Panc1 (cell line): ENCODE results near the gene LRRC56. TPM values are rescaled to one million over a fixed set of nuclear protein-coding genes. Genes with fewer than 3 reads are reported as not detected.

Source experiments
- ATAC-seq: fragments of 200-7000 bp; cut with Tn5 transposase; 2 replicates; pipeline ENCODE4 v1.9.1; 2020; ENCODE audit warnings: mild to moderate bottlenecking, moderate library complexity
- BruUV-seq: library from RNA; stranded (reverse); fragments of 400-500 nt; replicated peaks from 2 replicates; lab custom pipeline; 2021; lab: Mats Ljungman, UMichigan
- CTCF ChIA-PET: fragments of 300-600 bp; sonication (Branson Sonifier 250); formaldehyde crosslinking; loops from one replicate; lab custom pipeline; 2022; ENCODE audit warnings: antibody characterized with exemption; lab: Charles Lee
- POLR2A ChIA-PET: fragments of 300-600 bp; sonication (Branson Sonifier 250); formaldehyde crosslinking; loops from one replicate; lab custom pipeline; 2022; ENCODE audit warnings: antibody characterized with exemption; lab: Charles Lee
- DNase-seq: peaks from one replicate; pipeline ENCODE4 v3.0.0-alpha.2; 2010; ENCODE audit warnings: low read depth, low spot score
- H3K27ac ChIP-seq: 2 replicates; pipeline ENCODE4 v1.5.1; 2011; ENCODE audit warnings: mild to moderate bottlenecking, low read length, inconsistent platforms
- H3K27me3 ChIP-seq: fragments of 200-500 bp; sonication (Bioruptor generic); 2 replicates; pipeline ENCODE4 v1.6.0; 2014; ENCODE audit warnings: low read length, inconsistent platforms; ENCODE audit not compliant: control insufficient read depth, insufficient read depth
- H3K36me3 ChIP-seq: fragments of 200-500 bp; sonication (Bioruptor generic); 2 replicates; pipeline ENCODE4 v1.5.1; 2014; ENCODE audit warnings: inconsistent platforms, mild to moderate bottlenecking, low read length, moderate library complexity; ENCODE audit not compliant: control insufficient read depth, insufficient read depth
- H3K4me1 ChIP-seq: 2 replicates; pipeline ENCODE4 v1.5.1; 2011; ENCODE audit warnings: inconsistent platforms, mild to moderate bottlenecking, low read length, moderate library complexity; ENCODE audit not compliant: control insufficient read depth, insufficient read depth
- H3K4me3 ChIP-seq, 2 experiments: 2 replicates each; pipeline ENCODE4 v1.5.1; 2011 to 2012; ENCODE audit warnings: low read depth in 2 of 2, low read length in 2 of 2, mild to moderate bottlenecking in 2 of 2, inconsistent platforms in 1 of 2, moderate library complexity in 1 of 2
- H3K9me3 ChIP-seq: fragments of 200-500 bp; sonication (Bioruptor generic); 2 replicates; pipeline ENCODE4 v1.5.1; 2014; ENCODE audit warnings: low read depth, mild to moderate bottlenecking, inconsistent platforms, low read length, moderate library complexity; ENCODE audit not compliant: control insufficient read depth, insufficient read depth
- POLR2AphosphoS5 ChIP-seq: IDR thresholded peaks from 2 replicates; pipeline ENCODE4 v1.6.1; 2012; ENCODE audit warnings: mild to moderate bottlenecking, low read depth, low read length, moderate library complexity
- SIN3A ChIP-seq: IDR thresholded peaks from 2 replicates; pipeline ENCODE4 v1.6.1; 2012; ENCODE audit warnings: low read depth, mild to moderate bottlenecking, low read length, moderate library complexity, borderline replicate concordance; ENCODE audit not compliant: insufficient read depth
- TCF7L2 ChIP-seq: IDR thresholded peaks from 2 replicates; pipeline ENCODE4 v1.6.1; 2011; ENCODE audit warnings: mild to moderate bottlenecking, low read depth, low read length, inconsistent platforms
- in situ Hi-C: cut with HindIII; loops from 2 replicates; pipeline ENCODE4 v1.10.0; 2016; ENCODE audit warnings: low sequenced_read_pairs, low pct_unique_long_range_greater_than_20kb
- intact Hi-C: fragments of 100-400 bp; cut with micrococcal nuclease; formaldehyde crosslinking; loops from one replicate; pipeline ENCODE4 v1.10.0; 2022; ENCODE audit not compliant: unreplicated experiment
- total RNA-seq: library from RNA; stranded (reverse); gene quantifications from one replicate; pipeline ENCODE4 v1.2.1, GENCODE V29; 2021; ENCODE audit not compliant: unreplicated experiment
- TF ChIP-seq, protein P1 (sequence below), 2 experiments: IDR thresholded peaks; 2 replicates each; pipeline ENCODE4 v1.6.1; 2011 to 2012; ENCODE audit warnings: low read depth in 2 of 2, control low read depth in 1 of 2, low read length in 1 of 2, mild to moderate bottlenecking in 1 of 2, moderate library complexity in 1 of 2; ENCODE audit not compliant: insufficient read depth in 1 of 2

LRRC56 gene
- total RNA-seq, 1 experiment from 2014 or later, result 9.8 TPM

DNA sequence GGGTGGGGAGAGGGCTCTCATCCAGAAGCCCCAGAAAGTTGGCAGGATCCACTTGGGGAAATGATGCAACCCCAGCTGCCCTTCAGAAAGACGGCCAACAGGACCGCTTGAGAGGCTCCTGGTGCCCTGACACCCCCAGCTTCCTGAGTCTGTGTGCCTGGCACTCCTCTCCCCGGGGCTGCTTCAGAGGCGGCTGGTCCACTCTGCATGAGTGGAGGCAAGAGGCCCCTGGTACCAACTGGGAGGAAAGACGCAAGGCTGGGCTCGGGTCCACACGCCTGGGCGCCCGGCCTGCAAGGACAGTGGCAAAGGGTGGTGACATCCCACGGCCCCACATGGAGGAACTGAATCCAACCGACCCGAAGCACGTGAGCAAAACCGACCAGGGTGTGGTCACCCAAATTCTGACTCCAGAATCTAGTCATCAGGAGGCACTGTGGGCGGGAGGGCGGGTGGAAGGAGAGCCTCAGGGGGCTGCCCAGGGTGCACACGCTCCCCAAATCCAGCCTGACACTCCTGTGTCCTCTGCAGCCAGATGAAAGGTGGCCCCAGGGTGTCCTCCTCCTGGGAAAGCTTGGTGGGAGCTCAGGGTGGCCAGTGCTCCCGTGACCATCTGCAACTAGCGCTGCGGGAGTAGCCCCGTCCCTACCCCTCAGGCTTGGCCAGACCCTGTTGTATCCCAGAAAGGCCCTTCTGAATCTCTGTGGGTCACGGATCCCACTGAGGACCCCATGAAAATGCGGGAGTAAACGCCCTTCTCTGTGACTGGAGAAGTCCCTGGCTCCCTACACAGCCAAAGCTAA, 33.9 kb upstream of the LRRC56 start:
- CTCF ChIA-PET, result no interaction called here
- in situ Hi-C loops, result no loop called here
- ATAC-seq, result no peak

DNA sequence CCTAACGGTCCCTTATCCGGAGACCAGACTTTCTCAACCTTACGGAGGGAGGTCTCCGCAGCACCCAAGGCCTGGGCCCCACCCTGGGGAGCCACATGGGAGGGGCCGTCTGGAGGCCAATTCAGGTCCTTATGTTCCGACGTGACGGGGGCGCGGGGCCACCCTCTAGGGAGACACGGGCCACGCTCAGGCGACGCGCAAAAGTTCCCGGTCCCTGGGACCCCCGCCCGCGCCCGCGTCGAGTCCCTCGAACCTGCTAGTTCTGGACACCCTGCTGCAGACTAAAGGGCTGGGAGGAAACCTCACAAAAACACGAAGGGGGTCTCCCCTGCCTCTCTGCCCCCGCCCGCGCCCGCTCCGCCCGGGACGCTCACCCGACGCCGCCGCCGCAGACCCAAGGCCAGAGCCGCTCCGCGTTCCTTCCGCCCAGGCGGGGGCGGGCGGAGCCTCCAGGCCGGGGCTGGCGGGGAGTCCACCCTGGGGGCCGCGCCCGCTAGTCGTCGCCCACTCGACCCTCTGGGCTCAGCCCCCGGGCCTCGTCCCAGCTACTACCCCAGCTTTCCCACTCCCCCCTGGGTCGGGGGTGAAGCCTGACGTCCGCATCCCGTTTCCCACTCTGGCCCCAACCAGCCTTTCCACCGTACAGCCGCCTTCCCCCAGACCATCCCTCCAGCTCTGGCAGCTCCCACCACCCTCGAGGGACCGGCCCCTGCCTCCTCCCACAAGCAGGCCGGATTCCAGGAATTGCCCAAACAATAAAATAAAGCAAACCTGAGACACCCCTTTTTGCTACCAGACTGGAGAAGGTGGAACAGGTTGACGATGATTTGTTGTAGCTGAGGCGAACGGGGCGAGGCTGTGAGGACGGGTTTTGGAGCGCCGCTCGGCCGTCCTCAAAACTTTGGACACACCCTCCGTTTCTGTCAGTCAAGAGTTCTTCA, 33.0 kb upstream of the LRRC56 start:
- Histone ChIP-seq H3K9me3 (no peaks in the 10 kb centered on the region), H3K27me3 (no peaks in the 10 kb centered on the region), H3K4me3 (peak overlapping the region; percentile 83 to 94), H3K4me1 (peaks cover 24% of the 10 kb centered on the region), H3K27ac (peak overlapping the region; percentile 99), H3K36me3 (peaks cover 10% of the 10 kb centered on the region; the same call in 1 of the 2 replicates)
- DNase-seq (no peak), ATAC-seq (no peak)
- in situ Hi-C loops (no loop called here), intact Hi-C loops (no loop called here)
- CTCF ChIA-PET, result interaction anchor here (0.6 to 1.0 kb wide), 2 partner anchors 14 to 31 kb away, joined by 3 read pairs; no protein-coding TSS in a partner anchor
- BruUV-seq, result no TSS peak
- TF ChIP-seq, protein P1, sequence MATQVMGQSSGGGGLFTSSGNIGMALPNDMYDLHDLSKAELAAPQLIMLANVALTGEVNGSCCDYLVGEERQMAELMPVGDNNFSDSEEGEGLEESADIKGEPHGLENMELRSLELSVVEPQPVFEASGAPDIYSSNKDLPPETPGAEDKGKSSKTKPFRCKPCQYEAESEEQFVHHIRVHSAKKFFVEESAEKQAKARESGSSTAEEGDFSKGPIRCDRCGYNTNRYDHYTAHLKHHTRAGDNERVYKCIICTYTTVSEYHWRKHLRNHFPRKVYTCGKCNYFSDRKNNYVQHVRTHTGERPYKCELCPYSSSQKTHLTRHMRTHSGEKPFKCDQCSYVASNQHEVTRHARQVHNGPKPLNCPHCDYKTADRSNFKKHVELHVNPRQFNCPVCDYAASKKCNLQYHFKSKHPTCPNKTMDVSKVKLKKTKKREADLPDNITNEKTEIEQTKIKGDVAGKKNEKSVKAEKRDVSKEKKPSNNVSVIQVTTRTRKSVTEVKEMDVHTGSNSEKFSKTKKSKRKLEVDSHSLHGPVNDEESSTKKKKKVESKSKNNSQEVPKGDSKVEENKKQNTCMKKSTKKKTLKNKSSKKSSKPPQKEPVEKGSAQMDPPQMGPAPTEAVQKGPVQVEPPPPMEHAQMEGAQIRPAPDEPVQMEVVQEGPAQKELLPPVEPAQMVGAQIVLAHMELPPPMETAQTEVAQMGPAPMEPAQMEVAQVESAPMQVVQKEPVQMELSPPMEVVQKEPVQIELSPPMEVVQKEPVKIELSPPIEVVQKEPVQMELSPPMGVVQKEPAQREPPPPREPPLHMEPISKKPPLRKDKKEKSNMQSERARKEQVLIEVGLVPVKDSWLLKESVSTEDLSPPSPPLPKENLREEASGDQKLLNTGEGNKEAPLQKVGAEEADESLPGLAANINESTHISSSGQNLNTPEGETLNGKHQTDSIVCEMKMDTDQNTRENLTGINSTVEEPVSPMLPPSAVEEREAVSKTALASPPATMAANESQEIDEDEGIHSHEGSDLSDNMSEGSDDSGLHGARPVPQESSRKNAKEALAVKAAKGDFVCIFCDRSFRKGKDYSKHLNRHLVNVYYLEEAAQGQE (IDR thresholded peaks at IDR 0.05; ENCODE audit: insufficient read depth in 1 of 2, low read depth in 2 of 2, low read length in 1 of 2), result no peak
- TF ChIP-seq TCF7L2 (no peak), SIN3A (no peak), POLR2AphosphoS5 (no peak; the same call in 1 of the 2 replicates)
- POLR2A ChIA-PET, result interaction anchor here (0.6 kb wide), 1 partner anchor 141 kb away, joined by 5 read pairs; no protein-coding TSS in a partner anchor

More for the DNA sequence above, 33.9 kb upstream of the LRRC56 start:
- TF ChIP-seq POLR2AphosphoS5, result peak; percentile 38
- no peak for TF ChIP-seq TCF7L2
- H3K9me3 ChIP-seq, result no peaks in the 10 kb centered on the region
- peaks cover 24% of the 10 kb centered on the region for H3K4me1 ChIP-seq
- no TSS peak for BruUV-seq
- H3K36me3 ChIP-seq, result peaks cover 10% of the 10 kb centered on the region; the same call in 1 of the 2 replicates
- POLR2A ChIA-PET, result interaction anchor here (0.6 kb wide), 1 partner anchor 74 kb away, joined by 3 read pairs; no protein-coding TSS in a partner anchor
- H3K4me3 ChIP-seq, result peak overlapping the region in 1 of 2 experiments; percentile 94; a peak in 1 of 4 replicates
- intact Hi-C loops, result no loop called here
- H3K27me3 ChIP-seq, result no peaks in the 10 kb centered on the region
- H3K27ac ChIP-seq, result peak overlapping the region; percentile 76
- no peak for DNase-seq

DNA sequence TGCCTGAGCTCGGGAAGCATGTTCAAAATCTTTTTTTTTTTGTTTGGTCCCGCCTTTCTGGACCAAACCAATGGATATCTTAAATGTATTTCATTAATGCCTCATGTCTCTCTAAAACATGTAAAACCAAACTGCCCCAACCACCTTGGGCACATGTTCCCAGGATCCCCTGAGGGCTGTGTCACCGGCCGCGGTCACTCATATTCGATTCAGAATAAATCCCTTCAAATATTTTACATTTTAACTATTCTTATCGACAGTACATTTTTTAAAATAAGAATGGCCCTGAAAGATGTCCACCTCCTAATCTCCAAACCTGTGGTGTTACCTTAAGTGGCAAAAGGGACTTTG, 32.4 kb upstream of the LRRC56 start:
- in situ Hi-C loops, result no loop called here

More for the DNA sequence above, 32.4 kb upstream of the LRRC56 start:
- H3K4me3 ChIP-seq, result peak overlapping the region; percentile 83 to 94
- ATAC-seq, result no peak
- BruUV-seq, result no TSS peak
- H3K27ac ChIP-seq, result peak overlapping the region; percentile 99
- ChIA-PET POLR2A (interaction anchor here (0.6 kb wide), 3 partner anchors 59 to 141 kb away, joined by 4 to 5 read pairs (median 4); no protein-coding TSS in a partner anchor), CTCF (interaction anchor here (0.6 to 1.0 kb wide), 2 partner anchors 13 to 32 kb away, joined by 3 read pairs; no protein-coding TSS in a partner anchor)
- H3K9me3 ChIP-seq, result no peaks in the 10 kb centered on the region
- no peak for DNase-seq
- intact Hi-C loops, result no loop called here
- H3K36me3 ChIP-seq, result peaks cover 7% of the 10 kb centered on the region; the same call in 1 of the 2 replicates
- peaks cover 24% of the 10 kb centered on the region for H3K4me1 ChIP-seq
- TF ChIP-seq POLR2AphosphoS5 (no peak), SIN3A (no peak)
- TF ChIP-seq, protein P1 (IDR thresholded peaks at IDR 0.05; ENCODE audit: insufficient read depth in 1 of 2, low read depth in 2 of 2, low read length in 1 of 2), result no peak
- no peaks in the 10 kb centered on the region for H3K27me3 ChIP-seq
